ENCODE measurements around the gene KDSR.

DNA sequence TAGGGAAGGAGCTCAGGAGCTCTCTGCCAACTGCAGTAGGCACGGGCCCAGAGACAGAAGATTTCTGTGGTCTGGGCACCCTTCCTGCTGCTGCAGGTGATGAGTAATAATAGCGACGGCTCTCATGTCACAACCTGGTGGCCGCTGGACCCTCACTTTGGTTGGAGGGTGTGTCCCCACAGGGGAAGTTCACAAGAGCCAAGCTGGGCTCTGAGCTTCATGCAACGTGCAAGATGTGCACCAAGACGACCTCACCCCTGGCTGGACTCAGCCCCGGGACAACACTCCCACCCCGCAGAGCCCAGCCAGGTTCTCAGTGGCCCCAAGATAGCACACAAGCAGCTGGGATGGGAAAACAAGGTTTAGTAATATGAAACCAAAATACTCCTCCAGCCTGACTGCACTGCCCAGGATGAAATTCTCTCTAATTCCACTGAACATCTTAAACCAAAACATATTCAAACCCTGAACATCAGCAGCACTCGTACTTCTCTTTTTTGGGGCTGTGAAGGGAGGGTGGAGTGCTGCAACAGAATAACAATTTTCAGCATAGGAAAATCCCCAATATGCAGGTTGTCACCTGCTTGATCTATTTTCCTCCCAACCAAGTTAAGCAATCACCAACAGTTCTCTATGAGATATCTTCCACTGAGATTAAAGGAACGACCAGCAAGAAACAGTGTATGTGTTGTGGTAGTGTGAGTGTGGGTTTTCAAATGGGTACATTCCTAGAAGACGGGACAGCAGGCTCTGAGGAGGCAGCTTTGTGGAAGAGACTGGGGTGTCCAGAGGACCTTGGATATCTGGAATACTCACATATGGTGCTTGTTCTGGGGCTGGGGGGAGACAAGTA lies 73.9 kb downstream of the KDSR start:
- TF ChIP-seq CTCF (IDR thresholded peaks at IDR 0.05; ENCODE audit: insufficient read depth, low read length) (no peak), POLR2AphosphoS5 (IDR thresholded peaks at IDR 0.05; ENCODE audit: low read depth) (no peak), GABPA (IDR thresholded peaks at IDR 0.05; ENCODE audit: low read depth) (no peak), SPI1 (IDR thresholded peaks at IDR 0.05; ENCODE audit: borderline replicate concordance, low read depth) (no peak; the same call in 1 of the 2 replicates)
- TF ChIP-seq, protein P1, sequence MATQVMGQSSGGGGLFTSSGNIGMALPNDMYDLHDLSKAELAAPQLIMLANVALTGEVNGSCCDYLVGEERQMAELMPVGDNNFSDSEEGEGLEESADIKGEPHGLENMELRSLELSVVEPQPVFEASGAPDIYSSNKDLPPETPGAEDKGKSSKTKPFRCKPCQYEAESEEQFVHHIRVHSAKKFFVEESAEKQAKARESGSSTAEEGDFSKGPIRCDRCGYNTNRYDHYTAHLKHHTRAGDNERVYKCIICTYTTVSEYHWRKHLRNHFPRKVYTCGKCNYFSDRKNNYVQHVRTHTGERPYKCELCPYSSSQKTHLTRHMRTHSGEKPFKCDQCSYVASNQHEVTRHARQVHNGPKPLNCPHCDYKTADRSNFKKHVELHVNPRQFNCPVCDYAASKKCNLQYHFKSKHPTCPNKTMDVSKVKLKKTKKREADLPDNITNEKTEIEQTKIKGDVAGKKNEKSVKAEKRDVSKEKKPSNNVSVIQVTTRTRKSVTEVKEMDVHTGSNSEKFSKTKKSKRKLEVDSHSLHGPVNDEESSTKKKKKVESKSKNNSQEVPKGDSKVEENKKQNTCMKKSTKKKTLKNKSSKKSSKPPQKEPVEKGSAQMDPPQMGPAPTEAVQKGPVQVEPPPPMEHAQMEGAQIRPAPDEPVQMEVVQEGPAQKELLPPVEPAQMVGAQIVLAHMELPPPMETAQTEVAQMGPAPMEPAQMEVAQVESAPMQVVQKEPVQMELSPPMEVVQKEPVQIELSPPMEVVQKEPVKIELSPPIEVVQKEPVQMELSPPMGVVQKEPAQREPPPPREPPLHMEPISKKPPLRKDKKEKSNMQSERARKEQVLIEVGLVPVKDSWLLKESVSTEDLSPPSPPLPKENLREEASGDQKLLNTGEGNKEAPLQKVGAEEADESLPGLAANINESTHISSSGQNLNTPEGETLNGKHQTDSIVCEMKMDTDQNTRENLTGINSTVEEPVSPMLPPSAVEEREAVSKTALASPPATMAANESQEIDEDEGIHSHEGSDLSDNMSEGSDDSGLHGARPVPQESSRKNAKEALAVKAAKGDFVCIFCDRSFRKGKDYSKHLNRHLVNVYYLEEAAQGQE (IDR thresholded peaks at IDR 0.05; ENCODE audit: insufficient replicate concordance, low read depth), result no peak

Data from HL-60 (cell line).